ENCODE data around the gene ARHGAP15. TPM values are rescaled to one million over a fixed set of nuclear protein-coding genes. Genes with fewer than 3 reads are reported as not detected.

The ARHGAP15 gene
- total RNA-seq, 2 donors from 2014 or later = 12.0 to 23.2 TPM

DNA sequence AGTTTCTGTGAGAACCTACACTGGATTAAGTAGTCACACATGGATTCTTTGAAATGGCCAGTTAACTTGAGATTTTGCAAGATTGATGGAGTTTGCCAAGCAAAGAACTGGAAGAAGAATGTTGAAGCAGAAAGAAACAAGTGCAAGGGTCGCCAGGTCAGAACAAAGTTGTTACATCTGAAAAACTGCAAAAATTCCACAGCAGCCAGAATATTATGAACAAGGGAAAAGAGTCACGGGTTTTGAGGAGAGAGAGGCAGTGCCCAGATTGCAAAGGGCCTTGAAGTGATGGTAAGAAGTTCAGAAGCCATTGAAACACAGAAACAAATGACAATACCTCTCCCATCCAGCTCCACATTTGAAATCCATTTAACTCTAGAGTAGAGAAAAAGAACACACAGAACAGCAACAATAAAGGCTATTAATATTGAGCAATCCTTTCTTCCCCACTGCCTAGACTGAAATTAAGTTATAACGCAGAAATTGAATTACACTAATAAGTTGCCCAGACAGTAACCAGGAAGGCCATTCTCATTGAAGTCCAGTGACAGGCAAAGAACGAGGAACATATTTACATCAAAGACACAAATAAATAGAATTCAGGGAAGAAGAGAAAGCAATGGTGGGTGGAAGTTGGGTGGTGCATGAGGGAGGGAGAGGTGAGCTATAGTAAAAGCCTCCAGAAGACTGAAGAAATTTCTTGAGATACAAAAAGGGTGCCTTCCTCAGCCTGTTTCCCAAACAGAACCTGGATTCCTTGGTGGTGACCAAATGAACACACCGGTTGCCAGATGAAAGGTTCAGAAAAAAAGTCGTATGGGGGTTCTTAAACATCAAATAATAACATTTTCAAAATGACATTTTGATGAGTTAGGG, 80.6 kb downstream of the ARHGAP15 start:
- intact Hi-C loops (cut with DNase I) = no loop called here
- no peak for DNase-seq (ENCODE audit: low spot score)

- intact Hi-C loops (cut with DNase I) = no loop called here
These were observed 81.2 kb downstream of the ARHGAP15 start for GRCh38 chr2:143210446-143210819.

DNA sequence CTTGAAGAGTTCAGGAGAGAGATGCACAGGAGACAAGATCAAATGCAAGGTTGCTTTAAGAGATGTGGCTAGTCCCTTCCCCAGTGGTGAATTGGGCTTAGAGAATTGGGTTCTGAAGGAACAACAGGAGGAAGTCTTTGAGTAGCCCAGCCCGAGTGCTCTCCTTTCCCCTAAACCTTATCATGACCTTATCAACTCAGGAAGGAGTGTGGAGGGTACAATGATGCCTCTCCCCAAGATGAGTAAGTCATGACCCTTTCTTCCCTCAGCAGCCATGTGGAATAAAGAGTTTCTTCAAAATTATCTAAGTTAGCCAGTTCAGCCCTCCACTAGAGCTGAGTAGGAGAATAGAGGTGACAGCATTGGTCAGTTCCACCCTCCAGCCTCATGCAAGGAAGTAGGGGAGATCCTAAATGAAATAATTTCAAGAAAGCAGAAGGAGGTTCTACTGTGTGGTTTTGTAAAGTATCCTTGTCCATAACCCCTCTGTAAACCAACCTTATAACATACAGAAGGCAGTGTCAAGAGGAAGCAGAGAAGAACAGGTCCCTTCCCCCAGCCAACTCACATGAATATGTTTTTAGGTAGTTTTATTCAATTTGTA, 88.4 kb downstream of the ARHGAP15 start:
- DNase-seq (ENCODE audit: low spot score) = no peak
- intact Hi-C loops (cut with DNase I) = no loop called here

More at GRCh38 chr2:143210446-143210819, 81.2 kb downstream of the ARHGAP15 start:
- DNase-seq (ENCODE audit: low spot score) = no peak

DNA sequence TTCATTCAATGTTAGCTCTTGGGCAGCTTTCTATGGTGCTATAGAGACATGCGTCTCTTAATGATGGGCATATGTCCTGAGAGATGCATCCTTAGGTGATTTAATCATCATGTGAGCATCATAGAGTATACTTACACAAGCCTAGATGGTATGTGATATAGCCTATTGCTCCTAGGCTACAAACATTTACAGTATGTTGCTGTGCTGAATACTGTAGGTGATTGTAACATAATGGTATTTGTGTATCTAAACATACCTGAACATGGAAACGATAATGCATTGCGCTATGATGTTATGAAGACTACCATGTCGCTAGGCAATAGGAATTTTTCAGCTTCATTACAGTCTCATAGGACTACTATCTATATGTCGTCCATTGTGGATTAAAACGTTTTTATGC, 89.4 kb downstream of the ARHGAP15 start:
- intact Hi-C loops (cut with DNase I) = no loop called here

DNA sequence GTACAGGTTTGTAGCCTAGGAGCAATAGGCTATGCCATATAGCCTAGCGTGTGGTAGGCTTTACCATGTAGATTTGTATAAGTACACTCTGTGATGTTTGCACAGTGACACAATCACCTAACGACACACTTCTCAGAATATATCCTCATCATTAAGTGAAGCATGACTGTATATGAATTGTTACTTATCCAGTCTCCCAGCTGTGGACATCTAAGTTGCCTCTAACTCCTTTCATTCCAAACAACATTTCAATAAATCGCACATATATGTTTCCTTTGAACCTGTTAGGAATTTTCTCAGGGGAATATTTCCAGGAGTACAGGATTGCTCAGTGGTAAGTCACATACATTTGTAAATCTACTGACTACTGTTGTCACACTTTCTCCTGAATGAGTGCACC, 90.0 kb downstream of the ARHGAP15 start:
- intact Hi-C loops (cut with DNase I) = no loop called here
- DNase-seq (ENCODE audit: low spot score) = no peak

More for the DNA sequence above, 89.4 kb downstream of the ARHGAP15 start:
- DNase-seq (ENCODE audit: low spot score) = no peak

- DNase-seq (ENCODE audit: low spot score) = no peak
- intact Hi-C loops (cut with DNase I) = no loop called here
These were observed 94.3 kb downstream of the ARHGAP15 start for GRCh38 chr2:143223556-143223955.

DNA sequence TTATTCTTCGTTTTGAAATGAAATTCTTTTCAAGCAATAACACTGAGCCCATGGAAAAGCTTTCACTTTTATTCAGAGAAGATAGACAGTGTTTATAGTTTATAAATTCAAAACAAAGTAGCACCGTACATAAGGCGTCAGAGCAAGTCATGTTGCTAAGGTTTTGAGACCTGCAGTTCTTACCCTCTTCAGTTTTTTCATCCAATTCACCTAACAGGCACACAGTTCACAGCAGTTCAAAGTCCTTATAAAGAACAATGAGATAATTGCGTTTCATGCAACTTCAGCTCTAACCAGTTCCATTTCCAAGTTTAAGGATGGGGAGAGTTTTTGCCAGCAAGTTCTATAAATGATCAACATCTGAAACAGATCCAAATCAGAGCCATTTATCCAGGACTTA, 96.7 kb downstream of the ARHGAP15 start:
- no peak for DNase-seq (ENCODE audit: low spot score)
- intact Hi-C loops (cut with DNase I) = no loop called here

DNA sequence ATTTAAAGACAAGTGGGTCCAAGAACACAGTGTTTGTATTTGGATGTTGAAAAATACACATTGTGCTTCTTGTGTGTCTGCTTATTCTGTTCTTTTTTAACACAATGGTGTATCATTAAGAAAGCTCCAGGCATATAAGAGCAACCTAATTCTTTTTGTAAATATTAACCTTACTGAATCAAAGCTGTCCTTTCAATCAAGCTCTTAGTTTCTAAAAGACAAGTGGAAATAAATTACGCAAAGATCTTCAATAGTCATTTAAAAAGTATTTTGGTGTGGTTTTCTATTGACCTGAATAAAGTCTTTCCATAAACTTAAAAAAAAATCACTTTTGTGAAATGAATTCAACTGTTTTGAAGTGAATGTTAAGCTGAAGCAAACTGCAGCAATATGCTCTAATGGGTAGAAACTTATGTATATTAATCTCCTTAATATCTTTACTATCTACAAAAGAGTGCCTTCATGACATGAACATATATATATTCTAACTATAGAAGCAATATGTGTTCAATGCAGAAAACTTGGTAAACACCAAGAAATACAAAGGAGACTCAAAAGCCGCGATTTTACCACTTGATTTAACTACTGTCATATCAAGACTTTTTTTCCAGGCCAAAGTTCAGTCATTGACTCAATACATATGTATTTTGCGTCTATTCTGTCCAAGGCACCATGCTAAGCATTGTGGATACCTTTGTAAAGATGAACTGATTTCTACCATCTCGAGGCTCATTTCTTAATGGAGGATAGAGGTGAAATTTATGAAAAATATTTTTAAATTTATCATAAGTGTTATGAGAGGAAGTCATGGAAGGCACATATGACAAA, 97.7 kb downstream of the ARHGAP15 start:
- intact Hi-C loops (cut with DNase I) = no loop called here

GRCh38 chr2:143229411-143229810, 100.2 kb downstream of the ARHGAP15 start:
- intact Hi-C loops (cut with DNase I) = no loop called here
- no peak for DNase-seq (ENCODE audit: low spot score)

More for the DNA sequence above, 97.7 kb downstream of the ARHGAP15 start:
- DNase-seq (ENCODE audit: low spot score) = no peak

DNA sequence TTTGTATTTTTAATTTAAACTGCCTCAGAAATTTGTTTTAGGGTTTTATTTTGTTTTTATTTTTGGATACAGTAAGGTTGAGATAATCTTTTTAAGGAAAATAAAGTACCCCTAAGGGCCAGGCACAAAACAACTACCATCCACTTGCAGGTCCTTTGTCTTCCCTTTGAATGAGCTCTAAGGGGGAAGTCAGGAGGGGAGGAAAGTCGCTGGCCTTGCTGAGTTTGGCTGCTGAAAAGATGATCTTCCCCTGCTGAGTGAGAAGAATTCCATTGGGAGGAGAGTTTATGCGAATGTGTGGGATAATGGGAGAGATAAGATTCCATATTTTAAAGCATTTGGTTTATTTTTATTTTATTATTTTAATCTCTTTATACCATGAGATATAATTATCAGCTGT, 100.7 kb downstream of the ARHGAP15 start:
- no peak for DNase-seq (ENCODE audit: low spot score)
- intact Hi-C loops (cut with DNase I) = no loop called here

- no peak for DNase-seq (ENCODE audit: low spot score)
- intact Hi-C loops (cut with DNase I) = no loop called here
These were observed 101.5 kb downstream of the ARHGAP15 start for GRCh38 chr2:143230506-143231253.

- no peak for DNase-seq (ENCODE audit: low spot score)
- intact Hi-C loops (cut with DNase I) = no loop called here
These were observed 102.0 kb downstream of the ARHGAP15 start for GRCh38 chr2:143231254-143231645.

GRCh38 chr2:143237146-143237777, 108.0 kb downstream of the ARHGAP15 start:
- no peak for DNase-seq (ENCODE audit: low spot score)
- intact Hi-C loops (cut with DNase I) = no loop called here

GRCh38 chr2:143241403-143242088, 112.3 kb downstream of the ARHGAP15 start:
- intact Hi-C loops (cut with DNase I) = no loop called here
- DNase-seq (ENCODE audit: low spot score) = no peak

DNA sequence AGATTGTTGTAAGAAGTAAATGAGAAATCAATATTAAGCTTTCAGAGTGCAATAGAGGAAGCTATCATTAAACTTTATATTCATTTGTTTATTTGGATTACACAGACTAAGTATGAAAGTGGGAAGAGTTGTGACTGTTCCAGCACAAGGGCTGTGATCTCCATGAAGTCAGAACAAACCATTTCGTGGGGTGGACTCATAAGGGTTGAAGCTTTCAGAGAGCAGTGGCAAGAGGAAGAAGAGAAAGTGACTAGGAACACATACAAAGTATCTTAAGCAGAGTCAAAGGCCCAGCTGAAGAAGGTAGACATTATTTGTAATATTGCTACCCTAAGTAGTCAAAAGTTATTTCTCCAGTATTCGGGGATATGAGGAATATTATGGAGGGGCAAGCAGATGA, 117.0 kb downstream of the ARHGAP15 start:
- DNase-seq (ENCODE audit: low spot score) = no peak

GRCh38 chr2:143246815-143247744, 117.9 kb downstream of the ARHGAP15 start:
- intact Hi-C loops (cut with DNase I) = no loop called here
- DNase-seq (ENCODE audit: low spot score) = no peak

More for the DNA sequence above, 117.0 kb downstream of the ARHGAP15 start:
- intact Hi-C loops (cut with DNase I) = no loop called here

DNA sequence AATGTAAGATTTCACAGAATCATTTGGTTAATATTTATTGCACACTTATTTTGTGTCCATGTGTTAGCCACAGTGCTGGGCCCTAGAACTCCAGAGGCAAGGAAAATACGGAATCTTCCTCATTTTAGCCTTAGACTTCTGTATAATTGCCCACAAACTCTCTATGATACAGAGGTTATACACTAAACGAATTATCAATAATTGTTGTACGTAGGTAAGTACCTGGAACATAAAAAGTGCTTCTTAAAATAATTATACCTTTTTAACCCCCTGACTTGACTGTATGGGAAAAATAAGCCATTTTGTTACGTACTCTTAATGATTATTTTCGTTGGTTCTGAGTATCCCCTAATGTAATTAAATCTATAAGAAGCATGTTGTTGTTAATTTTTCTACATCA, 119.4 kb downstream of the ARHGAP15 start:
- intact Hi-C loops (cut with DNase I) = no loop called here
- DNase-seq (ENCODE audit: low spot score) = no peak

Data from posterior vena cava (tissue), 2 donors.